OCI-LY3 (cell line): ENCODE results near the gene TMEM135.

Experiments
- H2AFZ ChIP-seq: fragments of 200-600, 300-600 bp; shearing (Covaris generic); 2 replicates; pipeline ENCODE4 v1.6.0; 2014; ENCODE audit warnings: antibody characterized with exemption, low read depth, low read length
- H3K27ac ChIP-seq: fragments of 200-600, 300-600 bp; sonication (generic); 2 replicates; pipeline ENCODE4 v1.5.1; 2014; ENCODE audit warnings: mild to moderate bottlenecking, low read length, moderate library complexity, mixed read lengths
- H3K27me3 ChIP-seq: fragments of 200-600, 300-600 bp; sonication (generic); 2 replicates; pipeline ENCODE4 v1.6.1; 2014; ENCODE audit warnings: low read depth, low read length, mixed read lengths
- H3K36me3 ChIP-seq: fragments of 200-600, 300-600 bp; sonication (generic); replicated peaks from 2 replicates; pipeline ENCODE3; 2014; ENCODE audit warnings: low read depth, low read length, mixed read lengths
- H3K4me1 ChIP-seq: fragments of 300-600, 200-600 bp; sonication (generic); 2 replicates; pipeline ENCODE4 v1.6.1; 2014; ENCODE audit warnings: low read length, mixed read lengths
- H3K4me2 ChIP-seq: fragments of 200-600, 300-600 bp; sonication (generic); 2 replicates; pipeline ENCODE4 v1.6.1; 2014; ENCODE audit warnings: low read length, mixed read lengths
- H3K4me3 ChIP-seq: fragments of 300-600, 200-600 bp; sonication (generic); 2 replicates; pipeline ENCODE4 v1.5.1; 2014; ENCODE audit warnings: antibody characterized with exemption, mild to moderate bottlenecking, low read length, moderate library complexity
- H3K79me2 ChIP-seq: fragments of 300-600, 200-600 bp; shearing (Covaris generic); 2 replicates; pipeline ENCODE4 v1.6.1; 2014; ENCODE audit warnings: mild to moderate bottlenecking, low read length, mixed read lengths
- H3K9ac ChIP-seq: fragments of 300-600, 200-600 bp; shearing (Covaris generic); 2 replicates; pipeline ENCODE4 v1.6.0; 2014; ENCODE audit warnings: mild to moderate bottlenecking, low read length, moderate library complexity
- H3K9me3 ChIP-seq: fragments of 200-600, 300-600 bp; shearing (Covaris generic); 2 replicates; pipeline ENCODE4 v1.6.1; 2014; ENCODE audit warnings: low read length, mixed read lengths; ENCODE audit not compliant: insufficient read depth
- H4K20me1 ChIP-seq: fragments of 200-600, 300-600 bp; sonication (generic); 2 replicates; pipeline ENCODE4 v1.6.1; 2016; ENCODE audit warnings: low read length, mixed read lengths; ENCODE audit not compliant: insufficient read depth
- EZH2phosphoT487 ChIP-seq: fragments of 200-600 bp; shearing (Covaris generic); IDR thresholded peaks from 2 replicates; pipeline ENCODE4 v1.6.1; 2018; ENCODE audit warnings: antibody characterized with exemption, mixed run types, low read depth
- TF ChIP-seq, protein P1 (sequence below): fragments of 200-600, 300-600 bp; sonication (generic); IDR thresholded peaks from 2 replicates; pipeline ENCODE4 v1.5.1; 2014; ENCODE audit warnings: antibody characterized with exemption, low read length, low read depth

TMEM135 gene

DNA sequence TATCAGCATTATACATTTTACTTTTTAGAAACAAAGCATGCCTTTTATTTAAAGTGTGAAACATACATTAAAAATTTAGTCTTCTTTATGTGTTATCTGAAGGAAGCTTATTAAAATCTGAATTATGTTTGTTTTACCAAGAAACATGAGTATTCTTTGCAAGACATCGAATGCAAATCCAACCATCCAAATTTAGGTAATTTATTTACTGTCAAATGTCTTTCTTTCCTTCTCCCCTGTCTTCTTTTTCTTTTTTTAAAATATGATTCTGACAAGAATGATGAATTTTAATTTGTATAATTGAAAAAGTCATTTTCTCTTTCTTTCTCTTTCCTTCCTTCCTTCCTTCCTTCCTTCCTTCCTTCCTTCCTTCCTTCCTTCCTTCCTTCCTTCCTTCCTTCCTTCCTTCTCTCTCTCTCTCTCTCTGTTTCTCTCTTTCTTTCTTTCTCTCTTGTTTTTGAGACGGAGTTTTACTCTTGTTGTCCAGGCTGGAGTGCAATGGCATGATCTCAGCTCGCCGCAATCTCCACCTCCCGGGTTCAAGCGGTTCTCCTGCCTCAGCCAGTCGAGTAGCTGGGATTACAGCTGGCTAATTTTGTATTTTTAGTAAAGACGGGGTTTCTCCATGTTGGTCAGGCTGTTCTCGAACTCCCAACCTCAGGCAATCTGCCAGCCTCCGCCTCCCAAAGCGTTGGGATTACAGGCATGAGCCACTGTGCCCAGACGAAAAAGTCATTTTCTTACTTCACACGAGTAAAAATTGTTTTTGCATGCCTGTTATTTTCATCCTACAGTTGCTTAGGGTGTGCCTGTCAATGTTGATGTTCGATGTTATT lies 157.5 kb downstream of the TMEM135 start:
- no peaks in the 10 kb centered on the region for H3K79me2 ChIP-seq
- no peak overlapping the region for H3K9ac ChIP-seq

DNA sequence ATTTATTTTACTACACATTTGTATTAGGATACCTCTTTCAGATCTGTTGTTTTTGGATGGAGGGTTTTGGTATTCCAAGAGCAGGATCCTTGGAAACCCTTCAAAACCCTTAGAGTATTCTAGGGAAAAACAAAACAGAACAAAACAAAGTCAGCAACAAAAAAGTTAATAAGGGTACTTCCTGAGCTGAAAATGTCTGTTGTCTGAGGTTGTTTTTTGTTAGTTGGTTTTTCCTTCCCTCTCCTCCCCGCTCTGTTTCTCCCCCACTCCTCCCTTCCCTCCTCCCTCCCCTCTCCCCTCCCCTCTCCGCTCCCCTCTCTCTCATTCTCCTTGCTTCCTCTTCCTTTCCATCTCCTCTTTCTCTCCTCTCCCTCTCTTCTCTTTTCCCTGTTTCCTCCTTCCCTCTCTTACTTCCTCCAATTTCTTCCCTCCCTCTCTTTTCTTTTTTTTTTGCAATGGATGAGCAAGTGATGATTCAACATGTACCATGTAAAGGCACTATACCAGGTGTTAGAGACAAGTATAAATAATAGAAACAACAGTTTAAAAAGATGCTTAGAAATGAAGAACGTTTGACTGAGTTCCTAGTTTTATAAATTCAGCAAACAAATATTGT lies 160.6 kb downstream of the TMEM135 start:
- H3K4me2 ChIP-seq, result no peak overlapping the region
- H3K9me3 ChIP-seq, result no peaks in the 10 kb centered on the region
- no peaks in the 10 kb centered on the region for H3K27me3 ChIP-seq
- H2AFZ ChIP-seq, result no peak overlapping the region
- no peaks in the 10 kb centered on the region for H3K36me3 ChIP-seq
- H3K4me1 ChIP-seq, result peaks cover 3% of the 10 kb centered on the region; the same call in 1 of the 2 replicates
- H3K79me2 ChIP-seq, result no peaks in the 10 kb centered on the region
- H3K4me3 ChIP-seq, result no peak overlapping the region
- no peak overlapping the region for H3K27ac ChIP-seq
- TF ChIP-seq, protein P1, sequence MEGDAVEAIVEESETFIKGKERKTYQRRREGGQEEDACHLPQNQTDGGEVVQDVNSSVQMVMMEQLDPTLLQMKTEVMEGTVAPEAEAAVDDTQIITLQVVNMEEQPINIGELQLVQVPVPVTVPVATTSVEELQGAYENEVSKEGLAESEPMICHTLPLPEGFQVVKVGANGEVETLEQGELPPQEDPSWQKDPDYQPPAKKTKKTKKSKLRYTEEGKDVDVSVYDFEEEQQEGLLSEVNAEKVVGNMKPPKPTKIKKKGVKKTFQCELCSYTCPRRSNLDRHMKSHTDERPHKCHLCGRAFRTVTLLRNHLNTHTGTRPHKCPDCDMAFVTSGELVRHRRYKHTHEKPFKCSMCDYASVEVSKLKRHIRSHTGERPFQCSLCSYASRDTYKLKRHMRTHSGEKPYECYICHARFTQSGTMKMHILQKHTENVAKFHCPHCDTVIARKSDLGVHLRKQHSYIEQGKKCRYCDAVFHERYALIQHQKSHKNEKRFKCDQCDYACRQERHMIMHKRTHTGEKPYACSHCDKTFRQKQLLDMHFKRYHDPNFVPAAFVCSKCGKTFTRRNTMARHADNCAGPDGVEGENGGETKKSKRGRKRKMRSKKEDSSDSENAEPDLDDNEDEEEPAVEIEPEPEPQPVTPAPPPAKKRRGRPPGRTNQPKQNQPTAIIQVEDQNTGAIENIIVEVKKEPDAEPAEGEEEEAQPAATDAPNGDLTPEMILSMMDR, result no peak
- no peak for TF ChIP-seq EZH2phosphoT487
- no peak overlapping the region for H3K9ac ChIP-seq
- no peaks in the 10 kb centered on the region for H4K20me1 ChIP-seq

More for the DNA sequence above, 157.5 kb downstream of the TMEM135 start:
- TF ChIP-seq EZH2phosphoT487, result no peak
- TF ChIP-seq, protein P1, result no peak
- H3K4me3 ChIP-seq, result no peak overlapping the region
- H3K4me1 ChIP-seq, result peaks cover 3% of the 10 kb centered on the region; the same call in 1 of the 2 replicates
- H2AFZ ChIP-seq, result no peak overlapping the region
- H3K27me3 ChIP-seq, result no peaks in the 10 kb centered on the region
- H3K9me3 ChIP-seq, result no peaks in the 10 kb centered on the region
- no peaks in the 10 kb centered on the region for H3K36me3 ChIP-seq
- H4K20me1 ChIP-seq, result no peaks in the 10 kb centered on the region
- no peak overlapping the region for H3K27ac ChIP-seq
- no peak overlapping the region for H3K4me2 ChIP-seq

DNA sequence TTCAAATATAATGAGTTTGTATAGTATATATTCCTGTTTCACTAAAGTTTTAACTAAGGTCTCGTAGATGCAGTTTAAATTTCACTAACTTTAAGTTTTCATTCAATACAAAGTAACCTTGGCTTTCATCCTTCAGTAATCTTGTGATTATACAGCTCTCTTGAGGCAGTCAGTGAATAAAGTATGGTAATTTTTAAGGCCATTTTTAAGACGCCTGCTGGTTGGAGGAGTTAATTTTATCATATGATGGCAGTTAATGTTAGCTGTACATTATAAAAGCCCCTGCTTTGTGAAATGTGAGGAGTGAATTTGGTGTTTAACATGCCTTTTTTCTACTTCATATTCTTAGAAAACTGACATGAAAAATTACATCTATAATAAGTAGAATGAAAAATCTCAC lies 163.6 kb downstream of the TMEM135 start:
- no peak overlapping the region for H3K27ac ChIP-seq
- H3K9me3 ChIP-seq, result no peaks in the 10 kb centered on the region
- no peaks in the 10 kb centered on the region for H3K27me3 ChIP-seq
- H3K9ac ChIP-seq, result no peak overlapping the region
- no peak overlapping the region for H2AFZ ChIP-seq
- H3K4me1 ChIP-seq, result peaks cover 14% of the 10 kb centered on the region
- H3K4me2 ChIP-seq, result no peak overlapping the region
- no peak overlapping the region for H3K4me3 ChIP-seq
- H3K36me3 ChIP-seq, result peaks cover 4% of the 10 kb centered on the region
- TF ChIP-seq, protein P1, result no peak
- no peak for TF ChIP-seq EZH2phosphoT487
- H3K79me2 ChIP-seq, result no peaks in the 10 kb centered on the region
- no peaks in the 10 kb centered on the region for H4K20me1 ChIP-seq

DNA sequence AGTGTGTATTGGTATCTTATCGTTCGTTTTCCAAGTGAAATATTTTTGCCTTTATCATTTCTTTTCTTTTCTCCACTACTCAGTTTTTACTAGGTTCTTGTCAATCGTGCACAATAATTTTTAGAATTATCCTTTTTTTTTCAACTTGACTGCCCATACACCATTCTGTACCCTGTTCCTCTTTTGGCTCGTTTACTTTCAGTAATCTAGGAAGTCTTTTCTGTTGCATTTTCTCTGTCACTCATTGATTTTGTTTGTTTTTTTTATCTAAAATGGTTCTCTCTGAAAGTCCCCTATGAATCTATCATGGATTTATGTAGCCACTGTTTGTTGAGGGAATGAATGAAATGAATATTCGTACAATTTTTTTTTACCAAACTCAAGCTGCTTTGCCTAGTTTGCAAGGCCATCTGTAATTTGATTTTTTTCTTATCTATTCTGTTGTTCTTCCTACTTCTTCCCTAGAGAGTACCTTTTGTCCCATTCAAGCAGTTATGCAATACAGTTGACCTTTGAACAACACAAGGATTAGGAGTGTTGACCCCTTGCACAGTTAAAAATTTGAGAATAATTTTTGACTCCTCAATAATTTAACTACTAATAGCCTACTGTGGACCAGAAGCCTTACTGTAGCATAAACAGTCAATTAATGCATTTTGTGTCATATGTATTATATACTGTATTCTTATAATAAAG lies 166.3 kb downstream of the TMEM135 start:
- Histone ChIP-seq H3K4me2 (peak overlapping the region; percentile 4; the same call in 1 of the 2 replicates), H2AFZ (no peak overlapping the region), H3K9ac (no peak overlapping the region), H3K36me3 (peaks cover 27% of the 10 kb centered on the region), H3K79me2 (no peaks in the 10 kb centered on the region), H3K4me1 (peaks cover 12% of the 10 kb centered on the region), H3K27ac (peak overlapping the region; percentile 5; the same call in 1 of the 2 replicates), H4K20me1 (no peaks in the 10 kb centered on the region), H3K27me3 (no peaks in the 10 kb centered on the region), H3K4me3 (no peak overlapping the region), H3K9me3 (peaks cover 12% of the 10 kb centered on the region; the same call in 1 of the 2 replicates)
- TF ChIP-seq, protein P1, result no peak
- no peak for TF ChIP-seq EZH2phosphoT487
